ENCODE measurements around the gene HERC2. TPM values are rescaled to one million over a fixed set of nuclear protein-coding genes. Genes with fewer than 3 reads are reported as not detected.

The HERC2 gene
- total and polyA plus RNA-seq, 2 of the 8 experiments (the other 6 are each of a cell fraction or from before 2014, with no cell fraction given): 83.0 to 88.7 TPM

- no peak overlapping the region for H2BK12ac ChIP-seq (ENCODE audit: low read depth, low read length)
- no peak overlapping the region for H3K9ac ChIP-seq (replicated peaks in 1 of 4; ENCODE audit: extremely low read depth in 1 of 4, low read depth in 3 of 4, low read length in 3 of 4)
- H3K4me2 ChIP-seq (ENCODE audit: insufficient read depth in 1 of 2, low read depth in 2 of 2, low read length in 2 of 2): no peak overlapping the region
- H3K79me1 ChIP-seq (ENCODE audit: low read depth, low read length): peaks cover 11% of the 10 kb centered on the region; the same call in 1 of the 2 replicates
- peaks cover 11 to 13% of the 10 kb centered on the region in 2 experiments for H4K20me1 ChIP-seq (replicated peaks in 1 of 2; ENCODE audit: control insufficient read depth in 1 of 2, insufficient read depth in 2 of 2, low read length in 2 of 2)
- no peak overlapping the region for H3K14ac ChIP-seq (ENCODE audit: insufficient read length)
- H2BK120ac ChIP-seq (replicated peaks; ENCODE audit: low read depth, low read length): no peak overlapping the region
- H2BK15ac ChIP-seq (ENCODE audit: low read length): no peak overlapping the region
- no peak overlapping the region for H3K27ac ChIP-seq (ENCODE audit: low read depth, low read length)
- no peak overlapping the region for H3K4me3 ChIP-seq (ENCODE audit: extremely low read depth in 1 of 4, insufficient read depth in 2 of 4, low read depth in 3 of 4, low read length in 4 of 4)
- H3K56ac ChIP-seq (replicated peaks; ENCODE audit: insufficient read length, low read depth, low read length): no peak overlapping the region
- TF ChIP-seq MAX (IDR thresholded peaks at IDR 0.05) (no peak), CEBPB (IDR thresholded peaks at IDR 0.05; ENCODE audit: low read depth, low read length) (no peak), SIRT6 (IDR thresholded peaks at IDR 0.05; ENCODE audit: low read length) (no peak), SP2 (IDR thresholded peaks at IDR 0.05; ENCODE audit: low read length) (no peak), JUND (IDR thresholded peaks at IDR 0.05; ENCODE audit: low read length) (no peak), TCF12 (IDR thresholded peaks at IDR 0.05; ENCODE audit: low read depth, low read length) (no peak), USF2 (IDR thresholded peaks at IDR 0.05; ENCODE audit: low read length) (no peak), CTCF (IDR thresholded peaks at IDR 0.05; ENCODE audit: control extremely low read depth in 1 of 3, insufficient read depth in 1 of 3, low read depth in 1 of 3, low read length in 3 of 3) (no peak), ASH2L (IDR thresholded peaks at IDR 0.05; ENCODE audit: low read length) (no peak)
- H3K36me3 ChIP-seq (ENCODE audit: control insufficient read depth in 2 of 4, insufficient read depth in 4 of 4, low read length in 3 of 4): peaks cover 5 to 24% (median 13%) of the 10 kb centered on the region in 4 experiments; a peak in 7 of 8 replicates
- no peak for DNase-seq (ENCODE audit: low read depth in 1 of 2, low spot score in 2 of 2)
- no peak overlapping the region for H2AFZ ChIP-seq (ENCODE audit: low read length)
- no peak overlapping the region for H3K4ac ChIP-seq (replicated peaks; ENCODE audit: insufficient read length, low read depth, low read length)
- H4K8ac ChIP-seq (ENCODE audit: extremely low read depth, insufficient read depth, low read length): no peak overlapping the region
- no peaks in the 10 kb centered on the region for H3K27me3 ChIP-seq (replicated peaks in 1 of 4; ENCODE audit: control insufficient read depth in 3 of 4, extremely low read depth in 1 of 4, insufficient read depth in 3 of 4, low read length in 3 of 4)
- no peak overlapping the region for H2BK5ac ChIP-seq (ENCODE audit: low read depth, low read length)
- no peak overlapping the region for H3K23ac ChIP-seq (ENCODE audit: insufficient read length)
- POLR2A ChIA-PET (ENCODE audit: partially characterized antibody): no interaction called here
- H4K91ac ChIP-seq (replicated peaks; ENCODE audit: insufficient read length, low read length): no peak overlapping the region
- H3K18ac ChIP-seq (ENCODE audit: extremely low read depth, low read length): no peak overlapping the region
- H3K23me2 ChIP-seq (ENCODE audit: low read depth, low read length): no peaks in the 10 kb centered on the region; the same call in 1 of the 2 replicates
- no peak overlapping the region for H2AK5ac ChIP-seq (ENCODE audit: low read depth, low read length)
- no peaks in the 10 kb centered on the region for H3K9me3 ChIP-seq (ENCODE audit: insufficient read depth in 2 of 2, low read depth in 1 of 2, low read length in 1 of 2)
- 78% methylated on average over 5 of the region's 5 CpGs; no CpG with 5 or more reads in 1 of the 2 experiments for WGBS, 2 experiments (ENCODE audit: extremely low coverage in 1 of 2, insufficient coverage in 1 of 2, insufficient read length in 1 of 2, insufficient replicate concordance in 2 of 2, low coverage in 1 of 2, low lambda C conversion rate in 2 of 2, missing lambda C conversion rate in 1 of 2)
- no peak overlapping the region for H2BK20ac ChIP-seq (ENCODE audit: low read length)
- no peak overlapping the region for H4K5ac ChIP-seq (ENCODE audit: insufficient read length, low read depth, low read length)
- FAIRE-seq: peak; percentile 52
- H3K4me1 ChIP-seq (replicated peaks in 1 of 4; ENCODE audit: control insufficient read depth in 3 of 4, insufficient read depth in 4 of 4, low read length in 3 of 4): peaks cover 0 to 3% (median 0%) of the 10 kb centered on the region in 4 experiments; a peak in 1 of 7 replicates
- CTCF ChIA-PET (ENCODE audit: partially characterized antibody): interaction anchor here (0.8 to 1.4 kb wide), 3 partner anchors 13 to 34 kb away, joined by 4 to 5 read pairs (median 5); no protein-coding TSS in a partner anchor
- peaks cover 0 to 61% of the 10 kb centered on the region in 2 experiments; a peak in 3 of 4 replicates for H3K79me2 ChIP-seq (ENCODE audit: control insufficient read depth in 1 of 2, insufficient read depth in 2 of 2, low read length in 2 of 2)
Observed at GRCh38 chr15:28260722-28261121, 61.3 kb downstream of the HERC2 start.
